DND-41 (cell line): ENCODE data around the gene SLC37A4.

Source experiments
- ATAC-seq: fragments of 200-7000 bp; cut with Tn5 transposase; 3 replicates; pipeline ENCODE4 v1.9.1; 2021; ENCODE audit warnings: low read depth; ENCODE audit not compliant: insufficient read depth
- DNase-seq: peaks from one replicate; pipeline ENCODE4 v3.0.0-alpha.2; 2020
- H2AFZ ChIP-seq: 2 replicates; pipeline ENCODE4 v1.6.0; 2012; ENCODE audit warnings: low read depth, low read length
- H3K27ac ChIP-seq: 2 replicates; pipeline ENCODE4 v1.5.1; 2012; ENCODE audit warnings: low read length, inconsistent platforms
- H3K27me3 ChIP-seq: fragments of 200-600 bp; sonication (generic); 2 replicates; pipeline ENCODE4 v1.6.0; 2012; ENCODE audit warnings: low read length, mild to moderate bottlenecking, inconsistent platforms; ENCODE audit not compliant: insufficient read depth, poor library complexity
- H3K36me3 ChIP-seq: 2 replicates; pipeline ENCODE4 v1.5.1; 2012; ENCODE audit warnings: low read length, inconsistent platforms; ENCODE audit not compliant: insufficient read depth
- H3K4me1 ChIP-seq: 2 replicates; pipeline ENCODE4 v1.5.1; 2012; ENCODE audit warnings: mild to moderate bottlenecking, low read length; ENCODE audit not compliant: insufficient read depth
- H3K4me2 ChIP-seq: 2 replicates; pipeline ENCODE4 v1.6.0; 2012; ENCODE audit warnings: mild to moderate bottlenecking, moderate library complexity, low read length, inconsistent platforms; ENCODE audit not compliant: insufficient read depth
- H3K4me3 ChIP-seq, 2 experiments: fragments of 200-600 bp in 1 of 2; shearing (Covaris generic) in 1 of 2; 2 replicates each; pipeline ENCODE4 v1.5.1; 2012 to 2016; ENCODE audit warnings: inconsistent platforms in 2 of 2, low read length in 2 of 2, mild to moderate bottlenecking in 2 of 2, low read depth in 1 of 2, moderate library complexity in 1 of 2
- H3K79me2 ChIP-seq: 2 replicates; pipeline ENCODE4 v1.6.0; 2012; ENCODE audit warnings: low read length, inconsistent platforms; ENCODE audit not compliant: insufficient read depth
- H3K9ac ChIP-seq: 2 replicates; pipeline ENCODE4 v1.6.0; 2012; ENCODE audit warnings: low read depth, mild to moderate bottlenecking, inconsistent platforms, low read length, moderate library complexity
- H3K9me3 ChIP-seq: 2 replicates; pipeline ENCODE4 v1.5.1; 2012; ENCODE audit warnings: low read length, moderate library complexity, mild to moderate bottlenecking, inconsistent platforms; ENCODE audit not compliant: insufficient read depth, severe bottlenecking
- H4K20me1 ChIP-seq: 2 replicates; pipeline ENCODE4 v1.6.0; 2012; ENCODE audit warnings: low read length; ENCODE audit not compliant: insufficient read depth
- CTCF ChIP-seq: IDR thresholded peaks from 2 replicates; pipeline ENCODE4 v1.5.1; 2012; ENCODE audit warnings: borderline replicate concordance, low read length, moderate library complexity, mild to moderate bottlenecking; ENCODE audit not compliant: poor library complexity, severe bottlenecking; ENCODE audit errors: extremely low read depth
- EZH2 ChIP-seq: IDR thresholded peaks from 3 replicates; pipeline ENCODE4 v1.6.1; 2012; ENCODE audit warnings: borderline replicate concordance, low read depth, mild to moderate bottlenecking, moderate library complexity, low read length, inconsistent platforms; ENCODE audit not compliant: severe bottlenecking

Gene SLC37A4

GRCh38 chr11:119025978-119026766, 4.5 kb downstream of the SLC37A4 start:
- no peak overlapping the region for H3K4me2 ChIP-seq
- peaks cover 42% of the 10 kb centered on the region for H3K36me3 ChIP-seq
- TF ChIP-seq CTCF (no peak), EZH2 (no peak)
- no peak for ATAC-seq
- no peak overlapping the region for H3K9ac ChIP-seq
- H3K27ac ChIP-seq = no peak overlapping the region
- H3K9me3 ChIP-seq = no peaks in the 10 kb centered on the region
- no peaks in the 10 kb centered on the region for H4K20me1 ChIP-seq
- no peak for DNase-seq
- no peak overlapping the region for H3K4me3 ChIP-seq
- H3K4me1 ChIP-seq = peaks cover 13% of the 10 kb centered on the region
- peaks cover 7% of the 10 kb centered on the region for H3K79me2 ChIP-seq
- no peaks in the 10 kb centered on the region for H3K27me3 ChIP-seq
- H2AFZ ChIP-seq = no peak overlapping the region

- no peaks in the 10 kb centered on the region for H3K27me3 ChIP-seq
- peaks cover 44% of the 10 kb centered on the region for H3K36me3 ChIP-seq
- no peak overlapping the region for H3K27ac ChIP-seq
- no peak overlapping the region for H3K4me3 ChIP-seq
- no peak overlapping the region for H3K9ac ChIP-seq
- DNase-seq (no peak), ATAC-seq (no peak)
- H2AFZ ChIP-seq = no peak overlapping the region
- TF ChIP-seq EZH2 (no peak), CTCF (no peak)
- H4K20me1 ChIP-seq = no peaks in the 10 kb centered on the region
- H3K4me1 ChIP-seq = peaks cover 9% of the 10 kb centered on the region
- no peaks in the 10 kb centered on the region for H3K9me3 ChIP-seq
- peaks cover 13% of the 10 kb centered on the region for H3K79me2 ChIP-seq
- no peak overlapping the region for H3K4me2 ChIP-seq
Measured at GRCh38 chr11:119025541-119025940, 5.1 kb downstream of the SLC37A4 start.

- DNase-seq (no peak), ATAC-seq (no peak)
- peaks cover 18% of the 10 kb centered on the region for H3K79me2 ChIP-seq
- peaks cover 47% of the 10 kb centered on the region for H3K36me3 ChIP-seq
- H4K20me1 ChIP-seq = peaks cover 1% of the 10 kb centered on the region; the same call in 1 of the 2 replicates
- peaks cover 9% of the 10 kb centered on the region for H3K4me1 ChIP-seq
- H3K27me3 ChIP-seq = no peaks in the 10 kb centered on the region
- H3K27ac ChIP-seq = no peak overlapping the region
- no peak overlapping the region for H3K4me2 ChIP-seq
- no peak overlapping the region for H2AFZ ChIP-seq
- no peak overlapping the region for H3K4me3 ChIP-seq
- H3K9ac ChIP-seq = no peak overlapping the region
- no peaks in the 10 kb centered on the region for H3K9me3 ChIP-seq
- no peak for TF ChIP-seq EZH2
- TF ChIP-seq CTCF = no peak
Measured at GRCh38 chr11:119025099-119025473, 5.6 kb downstream of the SLC37A4 start.
